Naive B cell (primary cell): ENCODE results near the gene PTPRK. TPM values are rescaled to one million over a fixed set of nuclear protein-coding genes. Genes with fewer than 3 reads are reported as not detected.
A peak's percentile ranks its signal among the peaks of the same experiment; 100 is the strongest.
"Not testable (repeated sequence)": the region's sequence is repeated elsewhere in the genome, so short reads cannot be mapped to it uniquely, and the experiment has no call there.

ENCODE experiments used
- ATAC-seq, 2 donors: fragments of 150-1000 bp; cut with Tn5 transposase; 2 replicates each; pipeline ENCODE4 v1.10.0; 2021; ENCODE audit warnings: low read depth in 2 of 2, mild to moderate bottlenecking in 2 of 2, moderate library complexity in 2 of 2
- DNase-seq: peaks from one replicate; pipeline ENCODE4 v3.0.0; 2022
- H3K27ac Mint-ChIP-seq, 6 donors: one replicate each; pipeline ENCODE4 v1.8.0; 2020 to 2022; ENCODE audit warnings: mild to moderate bottlenecking in 6 of 6, mixed read lengths in 6 of 6, moderate library complexity in 5 of 6, inconsistent platforms in 2 of 6
- H3K27me3 Mint-ChIP-seq, 3 donors: one replicate each; pipeline ENCODE4 v1.8.0; 2021 to 2022; ENCODE audit warnings: mixed read lengths in 3 of 3, mild to moderate bottlenecking in 1 of 3
- H3K36me3 Mint-ChIP-seq, 2 donors: one replicate each; pipeline ENCODE4 v1.8.0; 2020 to 2022; ENCODE audit warnings: mixed read lengths in 2 of 2, inconsistent platforms in 1 of 2, mild to moderate bottlenecking in 1 of 2
- H3K4me1 Mint-ChIP-seq, 3 donors: one replicate each; pipeline ENCODE4 v1.8.0; 2020 to 2022; ENCODE audit warnings: mixed read lengths in 3 of 3, inconsistent platforms in 1 of 3, mild to moderate bottlenecking in 1 of 3, moderate library complexity in 1 of 3
- H3K4me3 Mint-ChIP-seq, 8 donors: one replicate each; pipeline ENCODE4 v1.8.0; 2020 to 2022; ENCODE audit warnings: mild to moderate bottlenecking in 8 of 8, mixed read lengths in 8 of 8, moderate library complexity in 8 of 8, inconsistent platforms in 2 of 8
- H3K9me3 Mint-ChIP-seq, 7 donors: one replicate each; pipeline ENCODE4 v1.8.0; 2020 to 2022; ENCODE audit warnings: mixed read lengths in 7 of 7, mild to moderate bottlenecking in 5 of 7, inconsistent platforms in 2 of 7, moderate library complexity in 1 of 7
- polyA plus RNA-seq, 6 donors: library from polyadenylated mRNA; unstranded; fragments of 300-500 nt; fragmentation: Illumina TruSeq; gene quantifications; one replicate each; pipeline ENCODE4 v1.2.3, GENCODE V29; 2021; ENCODE audit warnings: low read depth in 6 of 6

PTPRK gene
- polyA plus RNA-seq, 6 donors from 2014 or later, result 27.6 to 43.4 (median 34.3) TPM

- no peaks in the 10 kb centered on the region for H3K9me3 Mint-ChIP-seq
- peak overlapping the region in 1 of 6 donors; percentile 12 for H3K27ac Mint-ChIP-seq
- H3K4me1 Mint-ChIP-seq, result peaks cover 4 to 7% (median 4%) of the 10 kb centered on the region in 3 donors
- ATAC-seq, result no peak
- no peak overlapping the region for H3K4me3 Mint-ChIP-seq
- no peak for DNase-seq
- H3K27me3 Mint-ChIP-seq, result no peaks in the 10 kb centered on the region
- H3K36me3 Mint-ChIP-seq, result peaks cover 13 to 18% of the 10 kb centered on the region in 2 donors
These were observed 495.4 kb downstream of the PTPRK start for GRCh38 chr6:128024969-128025368.

GRCh38 chr6:128024046-128024445 is 496.4 kb downstream of the PTPRK start:
- no peaks in the 10 kb centered on the region for H3K9me3 Mint-ChIP-seq
- H3K27ac Mint-ChIP-seq, result no peak overlapping the region
- DNase-seq, result no peak
- H3K4me3 Mint-ChIP-seq, result no peak overlapping the region
- H3K27me3 Mint-ChIP-seq, result no peaks in the 10 kb centered on the region
- ATAC-seq, result no peak
- peaks cover 0 to 14% (median 4%) of the 10 kb centered on the region in 3 donors for H3K4me1 Mint-ChIP-seq
- H3K36me3 Mint-ChIP-seq, result peaks cover 9 to 12% of the 10 kb centered on the region in 2 donors

- Mint-ChIP-seq H3K4me1 (peaks cover 0 to 12% (median 0%) of the 10 kb centered on the region in 3 donors), H3K36me3 (peaks cover 8 to 9% of the 10 kb centered on the region in 2 donors), H3K9me3 (no peaks in the 10 kb centered on the region), H3K4me3 (no peak overlapping the region), H3K27ac (no peak overlapping the region), H3K27me3 (no peaks in the 10 kb centered on the region)
- DNase-seq (no peak), ATAC-seq (no peak)
These were observed 501.6 kb downstream of the PTPRK start for GRCh38 chr6:128018821-128019220.

GRCh38 chr6:128017288-128017687 is 503.1 kb downstream of the PTPRK start:
- Mint-ChIP-seq H3K4me3 (no peak overlapping the region), H3K27ac (no peak overlapping the region), H3K9me3 (no peaks in the 10 kb centered on the region), H3K27me3 (no peaks in the 10 kb centered on the region), H3K4me1 (peaks cover 0 to 21% (median 4%) of the 10 kb centered on the region in 3 donors), H3K36me3 (peaks cover 2 to 4% of the 10 kb centered on the region in 2 donors)
- DNase-seq, result no peak
- no peak for ATAC-seq

- H3K4me1 Mint-ChIP-seq, result peaks cover 0 to 1% (median 0%) of the 10 kb centered on the region in 3 donors
- H3K27me3 Mint-ChIP-seq, result no peaks in the 10 kb centered on the region
- DNase-seq, result no peak
- H3K9me3 Mint-ChIP-seq, result no peaks in the 10 kb centered on the region
- peaks cover 0 to 5% of the 10 kb centered on the region in 2 donors for H3K36me3 Mint-ChIP-seq
- no peak overlapping the region for H3K4me3 Mint-ChIP-seq
- no peak overlapping the region for H3K27ac Mint-ChIP-seq
- ATAC-seq, result no peak
These were observed 512.7 kb downstream of the PTPRK start for GRCh38 chr6:128007658-128008057.

DNA sequence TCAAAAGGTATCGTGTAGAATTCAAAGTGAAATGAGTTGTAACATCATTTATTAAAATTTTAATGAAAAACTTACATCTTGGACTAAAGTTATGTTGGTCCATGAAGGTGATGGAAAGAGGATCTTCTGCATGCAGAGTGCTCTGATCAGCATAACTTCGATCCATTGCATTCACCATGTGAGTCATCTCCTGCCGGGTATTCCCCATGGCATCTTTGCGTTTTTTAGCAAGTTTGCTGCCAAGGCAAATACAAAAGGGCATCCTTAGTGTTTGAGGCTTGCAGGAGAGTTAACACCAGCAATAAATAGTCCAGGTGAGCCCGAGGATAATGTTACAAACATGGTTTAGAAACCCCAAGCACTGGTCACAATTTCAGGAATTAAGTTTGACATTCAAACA is 515.4 kb downstream of the PTPRK start:
- Mint-ChIP-seq H3K4me1 (no peaks in the 10 kb centered on the region), H3K9me3 (no peaks in the 10 kb centered on the region), H3K4me3 (no peak overlapping the region), H3K36me3 (peaks cover 0 to 11% of the 10 kb centered on the region in 2 donors), H3K27ac (peak overlapping the region in 1 of 6 donors; percentile 57), H3K27me3 (no peaks in the 10 kb centered on the region)
- DNase-seq (no peak), ATAC-seq (no peak)

GRCh38 chr6:128000363-128000762 is 520.0 kb downstream of the PTPRK start:
- Mint-ChIP-seq H3K27me3 (no peaks in the 10 kb centered on the region), H3K4me3 (no peak overlapping the region), H3K36me3 (peaks cover 23 to 27% of the 10 kb centered on the region in 2 donors), H3K4me1 (no peaks in the 10 kb centered on the region), H3K27ac (peak overlapping the region in 1 of 6 donors; percentile 8), H3K9me3 (no peaks in the 10 kb centered on the region)
- ATAC-seq, result no peak
- DNase-seq, result no peak

GRCh38 chr6:127998985-127999384 is 521.4 kb downstream of the PTPRK start:
- Mint-ChIP-seq H3K27ac (peak overlapping the region in 1 of 6 donors; percentile 54), H3K36me3 (peaks cover 23 to 26% of the 10 kb centered on the region in 2 donors), H3K4me1 (no peaks in the 10 kb centered on the region), H3K27me3 (no peaks in the 10 kb centered on the region), H3K9me3 (no peaks in the 10 kb centered on the region), H3K4me3 (no peak overlapping the region)
- DNase-seq (no peak), ATAC-seq (no peak)

GRCh38 chr6:127997496-127998164 is 522.8 kb downstream of the PTPRK start:
- H3K4me3 Mint-ChIP-seq, result no peak overlapping the region
- H3K27me3 Mint-ChIP-seq, result no peaks in the 10 kb centered on the region
- H3K4me1 Mint-ChIP-seq, result no peaks in the 10 kb centered on the region
- no peaks in the 10 kb centered on the region for H3K9me3 Mint-ChIP-seq
- peaks cover 22 to 23% of the 10 kb centered on the region in 2 donors for H3K36me3 Mint-ChIP-seq
- H3K27ac Mint-ChIP-seq, result no peak overlapping the region
- ATAC-seq (no peak), DNase-seq (no peak)

DNA sequence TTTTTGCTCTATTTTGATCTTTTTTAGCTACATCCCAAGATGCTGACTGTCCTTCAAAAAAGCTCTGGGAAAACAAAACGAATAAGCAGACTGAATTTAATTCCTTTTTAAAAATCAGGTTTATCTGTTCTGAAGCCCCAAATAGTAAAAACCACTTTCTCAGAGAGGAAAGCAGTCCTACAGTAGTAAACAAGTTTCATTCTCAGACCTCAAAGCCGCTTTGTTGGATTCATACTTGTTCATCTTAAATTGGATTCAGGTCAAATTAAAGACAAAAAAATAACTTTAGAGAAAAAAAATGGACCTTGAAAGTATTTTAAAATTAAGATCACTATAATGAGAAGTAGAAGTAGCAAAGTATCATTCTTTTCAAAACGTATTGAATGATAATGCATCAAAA is 523.5 kb downstream of the PTPRK start:
- no peak for DNase-seq
- H3K4me3 Mint-ChIP-seq, result no peak overlapping the region
- ATAC-seq, result no peak

DNA sequence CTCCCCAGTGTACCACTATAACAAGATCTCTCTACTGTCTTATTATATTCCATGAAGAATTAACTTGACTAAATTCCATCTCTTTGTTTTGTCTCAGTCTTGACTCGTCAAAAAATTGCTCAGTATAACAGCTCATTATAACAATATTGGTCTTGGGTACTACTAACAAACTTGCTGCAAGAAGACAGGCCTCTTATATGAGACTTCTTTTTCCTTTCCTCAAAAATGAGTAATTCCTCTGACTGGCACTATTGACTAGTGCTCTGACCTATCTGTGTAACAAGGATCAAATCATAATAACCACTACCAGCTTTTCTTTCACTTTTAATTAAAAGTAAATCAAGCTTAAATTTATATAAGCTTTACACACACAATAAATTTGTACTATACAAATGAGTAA is 528.3 kb downstream of the PTPRK start:
- H3K4me3 Mint-ChIP-seq, result no peak overlapping the region
- ATAC-seq (no peak), DNase-seq (no peak)
- no peaks in the 10 kb centered on the region for H3K9me3 Mint-ChIP-seq
- peaks cover 9 to 25% of the 10 kb centered on the region in 2 donors for H3K36me3 Mint-ChIP-seq
- H3K4me1 Mint-ChIP-seq, result no peaks in the 10 kb centered on the region
- H3K27me3 Mint-ChIP-seq, result no peaks in the 10 kb centered on the region
- H3K27ac Mint-ChIP-seq, result peak overlapping the region in 1 of 6 donors; percentile 32

More for the DNA sequence above, 523.5 kb downstream of the PTPRK start:
- Mint-ChIP-seq H3K36me3 (peaks cover 22 to 23% of the 10 kb centered on the region in 2 donors), H3K9me3 (no peaks in the 10 kb centered on the region), H3K27me3 (no peaks in the 10 kb centered on the region), H3K27ac (no peak overlapping the region), H3K4me1 (no peaks in the 10 kb centered on the region)

DNA sequence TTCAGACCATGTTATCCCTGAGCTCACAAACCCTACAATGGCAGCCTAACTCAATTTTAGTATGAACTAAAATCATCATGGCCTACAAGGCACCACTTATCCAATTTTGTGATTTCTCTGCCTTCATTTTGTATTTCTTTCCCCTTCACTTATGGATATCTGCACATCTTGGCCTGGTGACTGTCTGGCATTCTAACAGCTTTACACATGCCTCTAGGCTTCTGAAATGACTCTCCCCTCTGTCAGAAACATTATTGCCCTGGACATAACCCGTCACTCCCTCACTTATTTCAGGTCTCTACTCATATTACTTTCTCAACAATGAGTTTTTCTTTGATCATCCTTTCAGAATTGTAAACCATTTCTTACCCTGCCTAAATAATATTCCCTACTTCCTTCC is 530.3 kb downstream of the PTPRK start:
- Mint-ChIP-seq H3K9me3 (no peaks in the 10 kb centered on the region), H3K4me1 (no peaks in the 10 kb centered on the region), H3K4me3 (no peak overlapping the region), H3K27me3 (no peaks in the 10 kb centered on the region), H3K27ac (peak overlapping the region in 2 of 6 donors; percentile 13 to 70), H3K36me3 (peaks cover 9 to 19% of the 10 kb centered on the region in 2 donors)
- DNase-seq (no peak), ATAC-seq (no peak)

DNA sequence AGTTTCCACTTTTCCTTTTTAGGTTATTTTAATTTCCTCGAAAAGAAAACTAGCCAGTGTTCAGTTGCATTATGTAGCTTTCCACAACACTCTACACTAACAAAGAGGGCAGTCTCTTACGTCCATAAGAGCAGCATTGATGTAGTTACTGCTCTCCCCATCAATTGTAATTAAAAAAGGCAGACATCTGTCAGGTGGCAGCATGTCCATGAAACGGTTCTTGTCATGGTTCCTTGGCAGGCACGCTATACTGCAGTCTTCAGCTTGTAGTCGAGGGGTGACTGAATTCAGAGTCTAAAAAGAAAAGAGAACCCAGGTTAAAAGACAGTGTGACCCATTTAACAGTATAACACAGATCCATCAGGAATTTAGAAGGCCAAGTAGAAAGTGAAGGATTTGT is 539.4 kb downstream of the PTPRK start:
- DNase-seq (no peak), ATAC-seq (no peak)
- no peaks in the 10 kb centered on the region for H3K27me3 Mint-ChIP-seq
- no peak overlapping the region for H3K4me3 Mint-ChIP-seq
- no peaks in the 10 kb centered on the region for H3K9me3 Mint-ChIP-seq
- H3K36me3 Mint-ChIP-seq, result peaks cover 21 to 42% of the 10 kb centered on the region in 2 donors
- peak overlapping the region in 1 of 6 donors; percentile 94 for H3K27ac Mint-ChIP-seq
- peaks cover 6 to 11% (median 9%) of the 10 kb centered on the region in 3 donors for H3K4me1 Mint-ChIP-seq

- Mint-ChIP-seq H3K27ac (peak overlapping the region in 4 of 6 donors; percentile 36 to 75 (median 49)), H3K4me1 (peaks cover 6 to 11% (median 9%) of the 10 kb centered on the region in 3 donors), H3K36me3 (peaks cover 38 to 47% of the 10 kb centered on the region in 2 donors), H3K4me3 (peak overlapping the region in 1 of 8 donors; percentile 9)
- ATAC-seq (peak; percentile 79 to 90), DNase-seq (peak; percentile 42)
- H3K9me3 Mint-ChIP-seq, H3K27me3 Mint-ChIP-seq: not testable (repeated sequence)
These were observed 542.2 kb downstream of the PTPRK start for GRCh38 chr6:127978185-127978584.
